ENCODE data around the gene NPTX1. TPM values are rescaled to one million over a fixed set of nuclear protein-coding genes. Genes with fewer than 3 reads are reported as not detected.

Gene NPTX1
- total RNA-seq, 4 donors from 2014 or later: 0.40 to 22.8 (median 7.2) TPM

- in situ Hi-C loops (cut with MboI; ENCODE audit: low pct_ligation_motif_present in 1 of 4, low pct_unique_long_range_greater_than_20kb in 1 of 4, low sequenced_read_pairs in 3 of 4) (no loop called here), intact Hi-C loops (cut with DNase I; ENCODE audit: low total_unique reads) (no loop called here)
- DNase-seq: no peak
- no peak for TF ChIP-seq EP300 (IDR thresholded peaks at IDR 0.05; ENCODE audit: low read depth)
- no peak for TF ChIP-seq CTCF (IDR thresholded peaks at IDR 0.05)
- TF ChIP-seq POLR2AphosphoS5 (IDR thresholded peaks at IDR 0.05): no peak
- TF ChIP-seq POLR2A (IDR thresholded peaks at IDR 0.05): no peak
- Histone ChIP-seq H3K9me3 (no peaks in the 10 kb centered on the region), H3K36me3 (no peaks in the 10 kb centered on the region), H3K4me1 (peaks cover 2 to 42% (median 38%) of the 10 kb centered on the region in 4 donors), H3K27ac (peak overlapping the region in 3 of 4 donors; percentile 39 to 81 (median 64)), H3K4me3 (no peak overlapping the region), H3K27me3 (peaks cover 95% of the 10 kb centered on the region)
- 39% methylated on average over 5 of the region's 7 CpGs; no CpG with 5 or more reads in 1 of the 2 donors for WGBS, 2 donors (ENCODE audit: low coverage in 1 of 2)
Measured at GRCh38 chr17:80473701-80474100, 2.7 kb downstream of the NPTX1 start.

- in situ Hi-C loops (cut with MboI; ENCODE audit: low pct_ligation_motif_present in 1 of 4, low pct_unique_long_range_greater_than_20kb in 1 of 4, low sequenced_read_pairs in 3 of 4) (no loop called here), intact Hi-C loops (cut with DNase I; ENCODE audit: low total_unique reads) (no loop called here)
- Histone ChIP-seq H3K36me3 (no peaks in the 10 kb centered on the region), H3K9me3 (no peaks in the 10 kb centered on the region), H3K4me3 (no peak overlapping the region), H3K4me1 (peaks cover 2 to 35% (median 31%) of the 10 kb centered on the region in 4 donors), H3K27me3 (peaks cover 95% of the 10 kb centered on the region), H3K27ac (no peak overlapping the region)
- no peak for DNase-seq
- 73% methylated on average over 8 of the region's 12 CpGs; no CpG with 5 or more reads in 1 of the 2 donors for WGBS, 2 donors (ENCODE audit: low coverage in 1 of 2)
- TF ChIP-seq POLR2AphosphoS5 (IDR thresholded peaks at IDR 0.05) (no peak), POLR2A (IDR thresholded peaks at IDR 0.05) (no peak), EP300 (IDR thresholded peaks at IDR 0.05; ENCODE audit: low read depth) (no peak), CTCF (IDR thresholded peaks at IDR 0.05) (no peak)
Measured at GRCh38 chr17:80472996-80473395, 3.4 kb downstream of the NPTX1 start.

GRCh38 chr17:80471922-80472321 is 4.5 kb downstream of the NPTX1 start:
- intact Hi-C loops (cut with DNase I; ENCODE audit: low total_unique reads): no loop called here
- in situ Hi-C loops (cut with MboI; ENCODE audit: low pct_ligation_motif_present in 1 of 4, low pct_unique_long_range_greater_than_20kb in 1 of 4, low sequenced_read_pairs in 3 of 4): no loop called here
- Histone ChIP-seq H3K4me3 (no peak overlapping the region), H3K27ac (no peak overlapping the region), H3K27me3 (peaks cover 93% of the 10 kb centered on the region), H3K9me3 (no peaks in the 10 kb centered on the region), H3K4me1 (peaks cover 2 to 24% (median 20%) of the 10 kb centered on the region in 4 donors), H3K36me3 (no peaks in the 10 kb centered on the region)
- no peak for TF ChIP-seq CTCF (IDR thresholded peaks at IDR 0.05)
- TF ChIP-seq POLR2AphosphoS5 (IDR thresholded peaks at IDR 0.05): no peak
- TF ChIP-seq POLR2A (IDR thresholded peaks at IDR 0.05): no peak
- TF ChIP-seq EP300 (IDR thresholded peaks at IDR 0.05; ENCODE audit: low read depth): no peak
- 78 to 90% methylated on average over 3 to 8 of the region's 8 CpGs for WGBS, 2 donors (ENCODE audit: low coverage in 1 of 2)
- DNase-seq: no peak

GRCh38 chr17:80470603-80471002 is 5.8 kb downstream of the NPTX1 start:
- Histone ChIP-seq H3K9me3 (no peaks in the 10 kb centered on the region), H3K4me1 (peaks cover 0 to 12% (median 10%) of the 10 kb centered on the region in 4 donors), H3K27ac (no peak overlapping the region), H3K4me3 (no peak overlapping the region), H3K27me3 (peaks cover 85% of the 10 kb centered on the region), H3K36me3 (no peaks in the 10 kb centered on the region)
- DNase-seq: no peak
- intact Hi-C loops (cut with DNase I; ENCODE audit: low total_unique reads): no loop called here
- 87 to 90% methylated on average over 13 to 21 of the region's 21 CpGs for WGBS, 2 donors (ENCODE audit: low coverage in 1 of 2)
- TF ChIP-seq CTCF (IDR thresholded peaks at IDR 0.05) (no peak), POLR2AphosphoS5 (IDR thresholded peaks at IDR 0.05) (no peak), EP300 (IDR thresholded peaks at IDR 0.05; ENCODE audit: low read depth) (no peak), POLR2A (IDR thresholded peaks at IDR 0.05) (no peak)
- in situ Hi-C loops (cut with MboI; ENCODE audit: low pct_ligation_motif_present in 1 of 4, low pct_unique_long_range_greater_than_20kb in 1 of 4, low sequenced_read_pairs in 3 of 4): no loop called here
